GM19035 (cell line): ENCODE results near the gene RTKN.

Experiments used
- ATAC-seq: cut with Tn5 transposase; IDR thresholded peaks from one replicate; pipeline ENCODE4 v1.9.1; 2021; ENCODE audit not compliant: unreplicated experiment

The RTKN gene

GRCh38 chr2:74381751-74382150 is 60.0 kb downstream of the RTKN start:
- ATAC-seq: no peak

GRCh38 chr2:74379851-74380789 is 61.6 kb downstream of the RTKN start, which contains the start of gene DCTN1:
TSS of gene DCTN1 (minus strand) at chr2:74380311. CDS start at chr2:74380037, 274 bp downstream.
- ATAC-seq: no peak

- ATAC-seq: no peak
Measured at GRCh38 chr2:74378007-74378406, 63.7 kb downstream of the RTKN start.

GRCh38 chr2:74375838-74376237 is 65.9 kb downstream of the RTKN start:
- ATAC-seq: no peak
